Measurements from ENCODE around the gene NFIC.

Gene NFIC

DNA sequence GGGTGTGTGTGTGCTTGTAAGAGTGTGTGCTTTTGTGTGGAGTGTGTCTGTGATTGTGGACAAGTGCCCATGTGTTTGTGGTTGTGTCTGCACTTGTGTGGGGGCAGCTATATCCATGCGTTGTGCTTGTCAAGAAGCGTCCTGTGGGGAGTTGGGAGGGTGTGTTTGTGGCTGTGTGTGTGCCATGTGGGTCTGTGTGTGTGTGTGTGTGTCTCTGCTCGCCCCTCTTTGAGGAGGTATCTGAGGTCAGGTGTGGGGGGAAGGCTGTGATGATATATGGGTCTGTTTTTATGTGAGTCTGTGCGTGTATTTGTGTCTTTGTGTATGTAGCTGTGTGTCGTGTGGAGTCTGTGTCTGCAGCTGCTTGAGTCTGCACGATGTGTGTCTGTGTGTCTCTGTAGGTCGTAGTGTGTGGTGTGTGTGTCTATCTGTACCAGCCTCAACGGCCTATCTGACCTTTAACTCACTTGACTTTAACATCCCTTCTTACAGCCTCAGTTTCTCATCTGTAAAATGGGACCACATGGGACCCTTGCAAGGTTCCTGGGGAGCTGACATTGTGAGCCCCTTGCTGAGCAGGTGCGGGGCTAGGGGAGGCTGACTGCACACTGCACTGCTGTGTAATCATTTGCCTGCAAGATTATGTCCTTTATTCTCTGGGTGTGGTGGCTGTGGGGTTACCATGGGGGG lies 4.0 kb upstream of the NFIC start:
- H3K27ac ChIP-seq: peak overlapping the region; percentile 94; the same call in 1 of the 2 replicates
- TF ChIP-seq CTCF (conservative IDR thresholded peaks at IDR 0.05): no peak

- 0 out of 2 replicates have a peak overlapping the region, but pooled peaks have one; percentile 5 for H3K27ac ChIP-seq
- no peak for TF ChIP-seq CTCF (conservative IDR thresholded peaks at IDR 0.05)
Measured at GRCh38 chr19:3363841-3364500, 2.4 kb upstream of the NFIC start.

- TF ChIP-seq CTCF (conservative IDR thresholded peaks at IDR 0.05): no peak
- H3K27ac ChIP-seq: no peak overlapping the region
Measured at GRCh38 chr19:3364501-3364858, 1.9 kb upstream of the NFIC start.

- TF ChIP-seq CTCF (conservative IDR thresholded peaks at IDR 0.05): no peak
- H3K27ac ChIP-seq: peak overlapping the region; percentile 89
Measured at GRCh38 chr19:3365093-3365835, 1.1 kb upstream of the NFIC start.

- peak overlapping the region; percentile 89 for H3K27ac ChIP-seq
- no peak for TF ChIP-seq CTCF (conservative IDR thresholded peaks at IDR 0.05)
Measured at GRCh38 chr19:3366753-3367627, 607 bp downstream of the NFIC start.

GRCh38 chr19:3367628-3368440 lies 1.5 kb downstream of the NFIC start:
- TF ChIP-seq CTCF (conservative IDR thresholded peaks at IDR 0.05): no peak
- H3K27ac ChIP-seq: peak overlapping the region; percentile 89
